Measurements from ENCODE around the gene EXTL1.

The EXTL1 gene

DNA sequence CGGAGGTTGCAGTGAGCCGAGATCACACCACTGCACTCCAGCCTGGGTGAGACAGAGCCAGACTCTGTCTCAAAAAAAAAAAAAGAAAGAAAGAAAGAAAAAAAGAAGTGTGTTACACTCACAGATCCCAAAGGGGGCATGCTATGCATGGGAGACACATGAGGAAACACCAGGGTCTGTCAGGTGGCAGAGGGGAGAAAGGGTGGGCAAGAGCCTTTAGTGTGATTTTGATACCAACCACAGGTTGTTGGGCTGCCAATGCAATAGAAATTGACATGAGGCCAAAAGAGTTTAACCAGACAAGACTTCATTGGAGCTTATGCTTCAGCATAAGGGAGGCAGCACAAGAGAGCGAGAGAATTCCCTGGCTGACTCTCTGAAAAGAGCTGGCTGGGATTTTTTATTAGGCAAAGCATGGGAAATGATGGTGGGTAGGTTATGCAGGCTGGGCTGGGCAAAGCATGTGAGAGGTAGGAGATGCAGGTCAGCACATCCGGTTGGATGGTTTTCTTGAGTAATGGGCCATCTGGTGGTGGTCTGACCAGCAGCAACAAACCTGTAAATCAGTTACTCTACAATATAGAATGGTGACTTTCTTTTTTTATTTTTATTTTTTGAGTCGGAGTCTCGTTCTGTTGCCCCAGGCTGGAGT lies 11.7 kb upstream of the EXTL1 start:
- no peak overlapping the region for H3K4me3 ChIP-seq (replicated peaks; ENCODE audit: low read depth, low read length)
- no peak for DNase-seq (ENCODE audit: low read depth)
- TF ChIP-seq, protein P1, sequence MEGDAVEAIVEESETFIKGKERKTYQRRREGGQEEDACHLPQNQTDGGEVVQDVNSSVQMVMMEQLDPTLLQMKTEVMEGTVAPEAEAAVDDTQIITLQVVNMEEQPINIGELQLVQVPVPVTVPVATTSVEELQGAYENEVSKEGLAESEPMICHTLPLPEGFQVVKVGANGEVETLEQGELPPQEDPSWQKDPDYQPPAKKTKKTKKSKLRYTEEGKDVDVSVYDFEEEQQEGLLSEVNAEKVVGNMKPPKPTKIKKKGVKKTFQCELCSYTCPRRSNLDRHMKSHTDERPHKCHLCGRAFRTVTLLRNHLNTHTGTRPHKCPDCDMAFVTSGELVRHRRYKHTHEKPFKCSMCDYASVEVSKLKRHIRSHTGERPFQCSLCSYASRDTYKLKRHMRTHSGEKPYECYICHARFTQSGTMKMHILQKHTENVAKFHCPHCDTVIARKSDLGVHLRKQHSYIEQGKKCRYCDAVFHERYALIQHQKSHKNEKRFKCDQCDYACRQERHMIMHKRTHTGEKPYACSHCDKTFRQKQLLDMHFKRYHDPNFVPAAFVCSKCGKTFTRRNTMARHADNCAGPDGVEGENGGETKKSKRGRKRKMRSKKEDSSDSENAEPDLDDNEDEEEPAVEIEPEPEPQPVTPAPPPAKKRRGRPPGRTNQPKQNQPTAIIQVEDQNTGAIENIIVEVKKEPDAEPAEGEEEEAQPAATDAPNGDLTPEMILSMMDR (IDR thresholded peaks at IDR 0.05; ENCODE audit: low read length, missing control alignments) = peak; percentile 4

DNA sequence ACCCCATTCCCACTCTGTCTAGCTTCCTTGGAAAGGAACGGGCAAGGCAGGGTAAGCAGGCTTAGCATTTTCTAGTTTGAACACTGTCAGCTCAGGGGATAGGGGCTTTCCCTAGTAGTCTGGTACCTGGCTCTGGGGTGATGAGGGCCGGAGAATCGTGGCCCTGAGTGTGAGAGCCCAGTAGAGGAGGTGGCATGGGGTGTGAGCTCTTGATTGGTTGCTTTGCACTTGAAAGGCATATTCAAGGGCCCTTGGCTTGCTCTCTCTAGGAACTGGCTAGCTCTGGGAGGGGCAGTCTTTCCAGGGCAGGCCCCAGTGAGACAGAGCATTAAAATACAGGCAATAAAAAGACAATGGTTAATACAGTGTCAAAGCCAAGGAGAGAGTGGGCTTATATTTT lies 10.8 kb upstream of the EXTL1 start:
- TF ChIP-seq, protein P1 (IDR thresholded peaks at IDR 0.05; ENCODE audit: low read length, missing control alignments) = no peak
- DNase-seq (ENCODE audit: low read depth) = no peak
- no peak overlapping the region for H3K4me3 ChIP-seq (replicated peaks; ENCODE audit: low read depth, low read length)

DNA sequence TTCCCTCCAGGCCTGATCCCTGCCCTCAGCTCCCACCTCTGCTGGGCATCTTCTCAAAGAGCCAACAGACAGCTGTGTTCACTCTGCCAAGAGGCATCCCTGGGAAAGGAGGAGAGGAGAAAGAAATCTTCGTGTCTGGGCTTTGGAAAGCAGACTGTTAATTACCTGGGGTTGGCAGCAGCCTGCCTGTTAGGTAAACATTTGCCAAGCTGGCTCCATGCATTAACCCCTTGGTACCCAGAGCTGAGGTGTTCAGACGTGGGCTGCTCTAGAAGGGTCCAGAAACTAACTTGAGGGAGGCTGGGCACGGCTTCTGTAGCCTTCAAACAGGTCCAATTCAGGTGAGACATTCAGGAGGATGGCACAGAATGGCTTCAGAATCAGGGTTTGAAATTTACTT lies 8.7 kb upstream of the EXTL1 start:
- no peak for DNase-seq (ENCODE audit: low read depth)
- TF ChIP-seq, protein P1 (IDR thresholded peaks at IDR 0.05; ENCODE audit: low read length, missing control alignments) = no peak
- H3K4me3 ChIP-seq (replicated peaks; ENCODE audit: low read depth, low read length) = no peak overlapping the region

DNA sequence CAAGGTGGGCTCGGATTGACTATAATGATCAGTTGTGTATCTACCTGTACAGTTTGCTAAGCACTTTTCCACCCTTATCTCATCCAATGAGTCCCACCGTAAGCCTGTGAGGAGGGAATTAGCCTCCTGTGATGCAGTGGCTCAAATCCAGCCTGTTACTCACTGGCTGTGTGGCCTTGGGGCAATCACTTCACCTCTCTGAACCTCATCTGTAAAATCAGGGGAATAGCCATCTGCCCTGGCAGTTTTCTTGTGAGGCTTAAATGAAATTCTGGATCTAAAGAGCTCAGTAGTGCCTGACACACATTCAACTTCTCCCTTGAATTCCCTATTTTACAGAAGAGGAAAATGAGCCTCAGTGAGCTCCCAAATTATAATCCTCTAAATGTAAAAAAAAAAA lies 7.4 kb upstream of the EXTL1 start:
- H3K4me3 ChIP-seq (replicated peaks; ENCODE audit: low read depth, low read length) = no peak overlapping the region
- DNase-seq (ENCODE audit: low read depth) = no peak
- TF ChIP-seq, protein P1 (IDR thresholded peaks at IDR 0.05; ENCODE audit: low read length, missing control alignments) = no peak

DNA sequence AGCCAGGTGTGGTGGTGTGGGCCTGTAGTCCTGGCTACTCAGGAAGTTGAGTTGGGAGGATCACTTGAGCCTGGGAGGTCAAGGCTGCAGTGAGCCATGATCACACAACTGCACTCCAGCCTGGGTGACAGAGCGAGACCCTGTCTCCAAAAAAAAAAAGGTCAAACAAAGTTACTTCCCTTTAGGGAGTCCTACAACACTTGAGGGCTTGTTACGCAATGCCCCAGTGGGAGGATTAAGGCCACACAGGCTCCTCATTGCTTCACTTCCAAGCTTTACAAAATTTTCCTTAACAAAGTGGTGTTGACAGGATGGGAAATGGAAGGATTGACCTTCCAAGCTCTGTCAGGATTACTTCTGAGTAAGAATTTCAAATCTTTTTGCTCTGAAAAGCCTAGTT lies 6.2 kb upstream of the EXTL1 start:
- H3K4me3 ChIP-seq (replicated peaks; ENCODE audit: low read depth, low read length) = no peak overlapping the region
- DNase-seq (ENCODE audit: low read depth) = peak; percentile 93
- TF ChIP-seq, protein P1 (IDR thresholded peaks at IDR 0.05; ENCODE audit: low read length, missing control alignments) = no peak

DNA sequence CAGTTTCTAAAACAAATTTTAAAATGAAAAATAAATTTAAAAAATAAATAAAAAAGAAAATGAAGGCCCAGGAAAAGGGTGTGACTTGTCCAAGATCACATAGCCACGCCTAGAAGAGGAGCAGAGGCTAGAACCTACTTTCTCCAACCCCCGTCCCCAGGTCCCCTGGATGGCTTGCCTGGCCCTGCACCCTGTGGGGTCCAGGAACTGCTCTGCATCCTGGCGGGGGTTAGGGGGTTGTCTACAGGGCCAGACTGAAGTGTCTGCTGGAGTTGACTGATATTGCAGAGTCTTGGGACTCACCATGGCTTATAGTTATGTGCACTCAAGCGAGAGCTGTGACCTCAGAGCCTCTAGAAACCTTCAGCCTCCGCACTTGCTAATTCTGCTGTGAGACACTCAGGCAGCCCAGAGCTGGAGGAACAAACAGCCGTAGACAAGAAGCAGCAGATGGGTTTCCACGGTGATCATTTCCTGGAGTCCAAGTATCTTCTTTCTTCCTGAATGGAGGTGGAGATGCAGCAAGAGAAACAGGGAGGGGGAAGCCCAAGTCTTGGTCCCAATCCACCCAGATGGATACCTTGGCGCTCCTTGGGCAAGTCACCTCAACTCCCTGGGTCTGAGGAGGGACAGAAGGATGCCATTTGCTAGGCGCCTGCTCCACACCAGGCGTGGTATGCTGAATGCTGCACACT lies 5.2 kb upstream of the EXTL1 start:
- no peak for DNase-seq (ENCODE audit: low read depth)
- no peak overlapping the region for H3K4me3 ChIP-seq (replicated peaks; ENCODE audit: low read depth, low read length)
- TF ChIP-seq, protein P1 (IDR thresholded peaks at IDR 0.05; ENCODE audit: low read length, missing control alignments) = no peak

All from fibroblast of pulmonary artery (primary cell).